GM12874 (cell line): ENCODE data around the gene CHRM2.

ENCODE experiments used
- CTCF ChIP-seq: IDR thresholded peaks from 2 replicates; pipeline ENCODE4 v1.5.1; 2011; ENCODE audit warnings: low read depth, mild to moderate bottlenecking, control low read depth, low read length, moderate library complexity; ENCODE audit not compliant: insufficient read depth

Gene CHRM2

GRCh38 chr7:136868496-136869000 lies at the start of gene CHRM2:
Gene CHRM2 (plus strand): TSS chr7:136868652. CDS start chr7:137014866, 146,214 bp downstream.
- no peak for TF ChIP-seq CTCF

GRCh38 chr7:136845899-136846465 lies 22.5 kb upstream of the CHRM2 start:
- TF ChIP-seq CTCF: no peak

DNA sequence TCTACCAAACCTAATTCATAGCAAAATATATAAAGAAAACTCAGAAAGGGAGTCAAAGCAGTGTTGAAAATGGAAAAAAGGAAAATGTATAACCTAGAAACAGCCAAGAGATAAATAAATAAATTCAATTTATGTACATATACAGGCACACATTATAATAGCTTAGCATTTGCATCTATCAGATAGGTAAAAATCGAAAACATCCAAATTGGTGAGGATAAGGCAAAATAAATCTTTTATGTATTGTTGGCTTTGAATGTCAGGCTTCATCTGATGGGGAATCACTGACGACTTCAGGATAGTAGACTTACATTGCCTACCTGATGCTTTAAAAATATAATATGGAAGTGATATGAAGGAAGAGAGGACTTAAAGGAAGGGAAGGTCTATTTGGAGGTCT lies 20.6 kb upstream of the CHRM2 start:
- no peak for TF ChIP-seq CTCF

- TF ChIP-seq CTCF: no peak
Observed at GRCh38 chr7:136853654-136854053, 14.8 kb upstream of the CHRM2 start.

- no peak for TF ChIP-seq CTCF
Observed at GRCh38 chr7:136857573-136857972, 10.9 kb upstream of the CHRM2 start.

GRCh38 chr7:136859803-136860202 lies 8.6 kb upstream of the CHRM2 start:
- TF ChIP-seq CTCF: no peak

DNA sequence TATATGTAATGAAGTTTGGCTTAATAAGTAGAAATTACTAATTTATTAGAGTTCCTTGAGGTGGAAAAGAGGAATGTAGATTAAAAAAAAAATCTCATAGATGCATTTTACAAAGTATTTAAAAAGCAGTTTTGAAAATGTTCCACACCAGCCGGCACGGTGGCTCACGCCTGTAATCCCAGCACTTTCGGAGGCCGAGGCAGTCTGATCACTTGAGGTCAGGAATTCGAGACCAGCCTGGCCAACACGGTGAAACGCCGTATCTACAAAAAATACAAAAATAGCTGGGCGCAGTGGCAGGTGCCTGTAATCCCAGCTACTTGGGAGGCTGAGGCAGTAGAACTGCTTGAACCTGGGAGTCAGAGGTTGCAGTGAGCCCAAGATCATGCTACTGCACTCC lies 3.2 kb upstream of the CHRM2 start:
- no peak for TF ChIP-seq CTCF
